ENCODE data around the gene TNXB. TPM values are rescaled to one million over a fixed set of nuclear protein-coding genes. Genes with fewer than 3 reads are reported as not detected.

TNXB gene
- total and polyA plus RNA-seq, 8 donors, result 10.0 to 78.4 (median 17.2) TPM

DNA sequence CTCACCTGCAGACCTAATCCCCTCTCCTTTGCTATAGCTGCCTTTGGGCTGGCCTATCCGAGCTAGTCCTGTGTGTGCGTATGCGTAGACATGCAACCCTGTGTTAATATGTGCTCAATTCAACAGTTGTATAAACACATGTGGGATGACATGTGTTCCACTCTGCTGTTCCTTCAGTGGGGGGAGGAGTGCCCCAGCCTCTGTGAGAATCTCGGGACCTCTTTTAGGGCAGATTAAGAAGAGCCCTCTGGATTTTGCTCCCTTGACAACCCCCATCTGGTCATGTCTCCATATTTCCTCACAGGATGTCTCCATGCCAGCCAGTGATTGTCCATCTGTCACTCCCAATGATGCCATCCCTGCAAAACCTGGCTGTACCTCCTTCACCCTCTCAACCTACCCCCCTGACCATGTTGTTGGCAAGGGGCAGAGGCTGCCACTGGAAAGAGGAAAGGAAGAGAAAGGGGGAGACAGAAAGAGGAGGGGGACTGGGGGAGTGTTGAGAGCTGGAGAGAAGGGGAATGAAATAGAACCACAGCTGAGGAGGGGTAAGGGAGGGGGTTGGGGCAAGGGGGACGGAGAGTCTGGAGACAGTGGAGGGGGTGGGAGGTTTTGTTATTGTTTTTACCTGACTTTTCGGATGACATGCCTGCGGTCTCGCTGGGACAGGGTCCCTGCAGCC is 42.2 kb upstream of the TNXB start:
- H3K27ac ChIP-seq, result no peak overlapping the region

GRCh38 chr6:32149932-32150870 is 41.1 kb upstream of the TNXB start:
- intact Hi-C loops (cut with DNase I), result loop anchor here in 1 of 2 donors (5.0 kb wide), 1 partner anchor 33 kb away; no protein-coding TSS in a partner anchor
- ATAC-seq, result no peak
- no peaks in the 10 kb centered on the region for H3K9me3 ChIP-seq
- H3K4me3 ChIP-seq, result no peak overlapping the region
- TF ChIP-seq CTCF (IDR thresholded peaks at IDR 0.05), result no peak
- peaks cover 32 to 89% of the 10 kb centered on the region in 2 donors for H3K27me3 ChIP-seq
- DNase-seq, result no peak
- H3K36me3 ChIP-seq, result no peaks in the 10 kb centered on the region
- peaks cover 15 to 44% of the 10 kb centered on the region in 2 donors for H3K4me1 ChIP-seq
- no peak overlapping the region for H3K27ac ChIP-seq

More for the DNA sequence above, 42.2 kb upstream of the TNXB start:
- intact Hi-C loops (cut with DNase I), result loop anchor here in 1 of 2 donors (5.0 kb wide), 1 partner anchor 34 kb away; no protein-coding TSS in a partner anchor
- ATAC-seq (no peak), DNase-seq (no peak)
- Histone ChIP-seq H3K4me1 (peaks cover 15 to 45% of the 10 kb centered on the region in 2 donors), H3K27me3 (peaks cover 35 to 95% of the 10 kb centered on the region in 2 donors), H3K4me3 (peak overlapping the region; percentile 5 to 13), H3K36me3 (no peaks in the 10 kb centered on the region), H3K9me3 (no peaks in the 10 kb centered on the region)
- no peak for TF ChIP-seq CTCF (IDR thresholded peaks at IDR 0.05)

- ATAC-seq (no peak), DNase-seq (no peak)
- intact Hi-C loops (cut with DNase I), result no loop called here
- Histone ChIP-seq H3K27me3 (peaks cover 32 to 79% of the 10 kb centered on the region in 2 donors), H3K4me1 (peaks cover 9 to 34% of the 10 kb centered on the region in 2 donors), H3K9me3 (no peaks in the 10 kb centered on the region), H3K36me3 (no peaks in the 10 kb centered on the region), H3K27ac (no peak overlapping the region), H3K4me3 (peak overlapping the region in 1 of 2 donors; percentile 29)
- TF ChIP-seq CTCF (IDR thresholded peaks at IDR 0.05), result no peak
Observed at GRCh38 chr6:32149092-32149755, 40.1 kb upstream of the TNXB start.

GRCh38 chr6:32148289-32149091 is 39.4 kb upstream of the TNXB start:
- Histone ChIP-seq H3K4me3 (peak overlapping the region in 1 of 2 donors; percentile 29), H3K4me1 (peaks cover 5 to 26% of the 10 kb centered on the region in 2 donors), H3K36me3 (no peaks in the 10 kb centered on the region), H3K27me3 (peaks cover 32 to 74% of the 10 kb centered on the region in 2 donors), H3K27ac (no peak overlapping the region), H3K9me3 (no peaks in the 10 kb centered on the region)
- TF ChIP-seq CTCF (IDR thresholded peaks at IDR 0.05), result no peak
- peak in 3 of 4 donors; percentile 48 to 87 (median 71) for DNase-seq
- intact Hi-C loops (cut with DNase I), result no loop called here
- peak; percentile 47 for ATAC-seq

All from left lung (tissue), 10 donors.